Measurements from ENCODE around the gene TENM4. TPM values are rescaled to one million over a fixed set of nuclear protein-coding genes. Genes with fewer than 3 reads are reported as not detected.

TENM4 gene
- total and polyA plus RNA-seq, 2 of the 13 experiments (the other 11 are each of a cell fraction or from before 2014, with no cell fraction given): not detected

- H3K27me3 ChIP-seq (ENCODE audit: control insufficient read depth in 1 of 2, insufficient read depth in 2 of 2, low read length in 2 of 2): peaks cover 2 to 9% of the 10 kb centered on the region in 2 experiments; a peak in 2 of 5 replicates
- ATAC-seq: peak; percentile 86
- peaks cover 11% of the 10 kb centered on the region; the same call in 1 of the 2 replicates for H3K4me1 ChIP-seq (ENCODE audit: insufficient read depth, low read length)
- no peak overlapping the region for H3K9ac ChIP-seq (ENCODE audit: insufficient read depth, low read depth, low read length)
- no peak overlapping the region for H2AFZ ChIP-seq (ENCODE audit: low read length)
- FAIRE-seq: no peak
- H3K4me3 ChIP-seq (replicated peaks in 1 of 3; ENCODE audit: insufficient read depth in 1 of 3, low read depth in 2 of 3, low read length in 3 of 3): no peak overlapping the region
- H3K4me2 ChIP-seq (ENCODE audit: low read depth, low read length): no peak overlapping the region
- intact Hi-C loops (cut with micrococcal nuclease; ENCODE audit: unreplicated experiment) (no loop called here), in situ Hi-C loops (cut with HindIII; ENCODE audit: extremely low pct_ligation_motif_present, low pct_unique_long_range_greater_than_20kb) (no loop called here)
- DNase-seq (ENCODE audit: low spot score): peak; percentile 3
- POLR2A ChIA-PET: no interaction called here
- H3K9me3 ChIP-seq (ENCODE audit: low read length): no peaks in the 10 kb centered on the region
- no peak overlapping the region for H3K27ac ChIP-seq (ENCODE audit: extremely low read length, insufficient read depth, low read length)
- no peaks in the 10 kb centered on the region for H4K20me1 ChIP-seq (ENCODE audit: insufficient read depth, low read length)
- H3K79me2 ChIP-seq (ENCODE audit: insufficient read depth, low read length): no peaks in the 10 kb centered on the region
- CTCF ChIA-PET (ENCODE audit: low intra/inter-chr PET ratio, low total read pairs): no interaction called here
- no peaks in the 10 kb centered on the region for H3K36me3 ChIP-seq (replicated peaks in 1 of 2; ENCODE audit: control insufficient read depth in 1 of 2, insufficient read depth in 2 of 2, low read length in 2 of 2)
- WGBS (ENCODE audit: low lambda C conversion rate): 31% methylated on average over 9 of the region's 10 CpGs
- BruUV-seq (replicated peaks): no TSS peak
- TF ChIP-seq ZKSCAN1 (IDR thresholded peaks at IDR 0.05; ENCODE audit: low read length) (peak; percentile 70), MIXL1 (CRISPR knock-in tag; IDR thresholded peaks at IDR 0.05) (peak; percentile 28; the same call in 1 of the 2 replicates), TCF7 (IDR thresholded peaks at IDR 0.05; ENCODE audit: low read depth) (0 out of 2 replicates have a peak, but pooled peaks have one; percentile 25), AHDC1 (CRISPR knock-in tag; IDR thresholded peaks at IDR 0.05; ENCODE audit: borderline replicate concordance) (peak; percentile 82), LRRFIP1 (CRISPR knock-in tag; conservative IDR thresholded peaks at IDR 0.05) (no peak), ONECUT2 (CRISPR knock-in tag; IDR thresholded peaks at IDR 0.05) (peak; percentile 63; the same call in 1 of the 2 replicates), ETV5 (CRISPR knock-in tag; IDR thresholded peaks at IDR 0.05; ENCODE audit: borderline replicate concordance) (peak; percentile 12; the same call in 1 of the 2 replicates), NFIC (IDR thresholded peaks at IDR 0.05; ENCODE audit: low read length) (peak; percentile 40; the same call in 1 of the 2 replicates)
- TF ChIP-seq, protein P1, sequence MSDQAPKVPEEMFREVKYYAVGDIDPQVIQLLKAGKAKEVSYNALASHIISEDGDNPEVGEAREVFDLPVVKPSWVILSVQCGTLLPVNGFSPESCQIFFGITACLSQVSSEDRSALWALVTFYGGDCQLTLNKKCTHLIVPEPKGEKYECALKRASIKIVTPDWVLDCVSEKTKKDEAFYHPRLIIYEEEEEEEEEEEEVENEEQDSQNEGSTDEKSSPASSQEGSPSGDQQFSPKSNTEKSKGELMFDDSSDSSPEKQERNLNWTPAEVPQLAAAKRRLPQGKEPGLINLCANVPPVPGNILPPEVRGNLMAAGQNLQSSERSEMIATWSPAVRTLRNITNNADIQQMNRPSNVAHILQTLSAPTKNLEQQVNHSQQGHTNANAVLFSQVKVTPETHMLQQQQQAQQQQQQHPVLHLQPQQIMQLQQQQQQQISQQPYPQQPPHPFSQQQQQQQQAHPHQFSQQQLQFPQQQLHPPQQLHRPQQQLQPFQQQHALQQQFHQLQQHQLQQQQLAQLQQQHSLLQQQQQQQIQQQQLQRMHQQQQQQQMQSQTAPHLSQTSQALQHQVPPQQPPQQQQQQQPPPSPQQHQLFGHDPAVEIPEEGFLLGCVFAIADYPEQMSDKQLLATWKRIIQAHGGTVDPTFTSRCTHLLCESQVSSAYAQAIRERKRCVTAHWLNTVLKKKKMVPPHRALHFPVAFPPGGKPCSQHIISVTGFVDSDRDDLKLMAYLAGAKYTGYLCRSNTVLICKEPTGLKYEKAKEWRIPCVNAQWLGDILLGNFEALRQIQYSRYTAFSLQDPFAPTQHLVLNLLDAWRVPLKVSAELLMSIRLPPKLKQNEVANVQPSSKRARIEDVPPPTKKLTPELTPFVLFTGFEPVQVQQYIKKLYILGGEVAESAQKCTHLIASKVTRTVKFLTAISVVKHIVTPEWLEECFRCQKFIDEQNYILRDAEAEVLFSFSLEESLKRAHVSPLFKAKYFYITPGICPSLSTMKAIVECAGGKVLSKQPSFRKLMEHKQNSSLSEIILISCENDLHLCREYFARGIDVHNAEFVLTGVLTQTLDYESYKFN (CRISPR knock-in tag; conservative IDR thresholded peaks at IDR 0.05): peak; percentile 58; the same call in 1 of the 2 replicates
Measured at GRCh38 chr11:78946945-78947902, 493.6 kb downstream of the TENM4 start.

Measured in HepG2 (cell line).